Measurements from ENCODE around the gene NUFIP2. TPM values are rescaled to one million over a fixed set of nuclear protein-coding genes. Genes with fewer than 3 reads are reported as not detected.

Gene NUFIP2
- total RNA-seq, 1 donor from 2014 or later: 92.2 TPM

DNA sequence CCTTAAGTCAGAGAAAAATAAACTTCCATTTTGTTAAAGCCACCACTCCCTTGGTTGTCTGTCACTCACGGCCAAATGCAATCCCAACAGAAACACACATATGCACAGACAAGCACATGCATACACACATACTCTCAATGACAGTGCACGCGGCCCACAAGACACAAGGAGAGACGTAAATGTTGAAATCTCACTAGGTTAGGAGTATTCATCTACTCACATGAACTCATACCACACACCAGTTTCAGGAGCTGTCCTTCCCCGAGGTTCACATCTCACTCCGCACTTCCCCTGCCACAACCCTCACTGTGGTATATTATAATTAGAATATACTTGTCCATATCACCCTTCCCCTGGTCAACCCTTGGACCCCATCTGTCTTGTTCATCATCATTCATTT is 77.8 kb downstream of the NUFIP2 start:
- Mint-ChIP-seq H3K9me3 (no peaks in the 10 kb centered on the region), H3K27ac (no peak overlapping the region), H3K4me1 (ENCODE audit: low read depth) (peaks cover 9% of the 10 kb centered on the region), H3K4me3 (no peak overlapping the region), H3K27me3 (ENCODE audit: insufficient read depth) (peaks cover 1% of the 10 kb centered on the region), H3K36me3 (ENCODE audit: low read depth) (no peaks in the 10 kb centered on the region)
- no peak for DNase-seq (ENCODE audit: low spot score)
- intact Hi-C loops (cut with micrococcal nuclease): no loop called here

DNA sequence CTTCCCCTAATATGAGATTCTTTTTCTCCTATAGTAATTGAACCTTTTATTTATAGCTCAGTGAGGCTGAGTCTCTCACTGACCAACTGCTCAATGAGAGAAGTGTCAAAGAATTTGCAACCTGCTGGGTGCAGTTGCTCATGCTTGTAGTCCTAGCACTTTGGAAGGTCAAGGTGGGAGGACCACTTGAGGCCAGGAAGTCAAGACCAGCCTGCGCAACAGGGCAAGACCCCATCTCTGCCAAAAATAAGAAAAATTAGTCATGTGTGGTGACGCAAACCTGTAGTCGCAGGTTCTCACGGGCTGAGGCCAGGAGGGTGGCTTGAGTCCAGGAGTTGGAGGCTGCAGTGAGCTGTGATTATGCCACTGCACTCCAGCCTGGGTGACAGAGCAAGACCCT is 78.2 kb downstream of the NUFIP2 start:
- Mint-ChIP-seq H3K27me3 (ENCODE audit: insufficient read depth) (peaks cover 1% of the 10 kb centered on the region), H3K27ac (no peak overlapping the region), H3K36me3 (ENCODE audit: low read depth) (no peaks in the 10 kb centered on the region), H3K9me3 (no peaks in the 10 kb centered on the region), H3K4me3 (no peak overlapping the region), H3K4me1 (ENCODE audit: low read depth) (peaks cover 9% of the 10 kb centered on the region)
- intact Hi-C loops (cut with micrococcal nuclease): no loop called here
- no peak for DNase-seq (ENCODE audit: low spot score)

GRCh38 chr17:29215174-29215573 is 78.8 kb downstream of the NUFIP2 start:
- Mint-ChIP-seq H3K27ac (no peak overlapping the region), H3K4me3 (no peak overlapping the region), H3K36me3 (ENCODE audit: low read depth) (no peaks in the 10 kb centered on the region), H3K4me1 (ENCODE audit: low read depth) (peaks cover 9% of the 10 kb centered on the region), H3K9me3 (no peaks in the 10 kb centered on the region), H3K27me3 (ENCODE audit: insufficient read depth) (peaks cover 1% of the 10 kb centered on the region)
- no peak for DNase-seq (ENCODE audit: low spot score)
- intact Hi-C loops (cut with micrococcal nuclease): no loop called here

GRCh38 chr17:29214215-29215146 is 79.5 kb downstream of the NUFIP2 start:
- Mint-ChIP-seq H3K4me3 (no peak overlapping the region), H3K27ac (no peak overlapping the region), H3K27me3 (ENCODE audit: insufficient read depth) (peaks cover 5% of the 10 kb centered on the region), H3K9me3 (no peaks in the 10 kb centered on the region), H3K36me3 (ENCODE audit: low read depth) (no peaks in the 10 kb centered on the region), H3K4me1 (ENCODE audit: low read depth) (peaks cover 4% of the 10 kb centered on the region)
- no peak for DNase-seq (ENCODE audit: low spot score)
- intact Hi-C loops (cut with micrococcal nuclease): no loop called here

DNA sequence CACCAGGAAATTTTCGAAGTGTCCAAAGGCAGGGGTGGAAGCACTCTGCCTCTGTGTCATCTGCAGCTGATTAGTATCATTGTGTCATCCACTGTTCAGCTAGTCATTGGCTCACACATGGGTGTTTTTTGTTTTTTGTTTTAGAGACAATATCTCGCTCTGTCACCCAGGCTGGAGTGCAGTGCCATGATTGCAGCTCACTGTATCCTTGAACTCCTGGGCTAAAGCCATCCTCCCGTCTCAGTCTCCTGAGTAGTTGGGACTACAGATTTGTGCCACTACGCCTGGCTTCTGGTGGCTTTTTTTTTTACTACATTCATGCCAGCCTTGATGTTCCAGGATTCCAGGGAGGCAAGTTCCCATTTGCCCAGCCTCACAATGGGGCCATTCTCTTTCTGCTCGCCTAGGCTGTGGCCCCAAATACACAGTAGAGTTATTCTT is 81.2 kb downstream of the NUFIP2 start:
- Mint-ChIP-seq H3K9me3 (no peaks in the 10 kb centered on the region), H3K36me3 (ENCODE audit: low read depth) (no peaks in the 10 kb centered on the region), H3K4me3 (no peak overlapping the region), H3K27ac (no peak overlapping the region), H3K27me3 (ENCODE audit: insufficient read depth) (peaks cover 3% of the 10 kb centered on the region), H3K4me1 (ENCODE audit: low read depth) (no peaks in the 10 kb centered on the region)
- DNase-seq (ENCODE audit: low spot score): no peak
- intact Hi-C loops (cut with micrococcal nuclease): no loop called here

DNA sequence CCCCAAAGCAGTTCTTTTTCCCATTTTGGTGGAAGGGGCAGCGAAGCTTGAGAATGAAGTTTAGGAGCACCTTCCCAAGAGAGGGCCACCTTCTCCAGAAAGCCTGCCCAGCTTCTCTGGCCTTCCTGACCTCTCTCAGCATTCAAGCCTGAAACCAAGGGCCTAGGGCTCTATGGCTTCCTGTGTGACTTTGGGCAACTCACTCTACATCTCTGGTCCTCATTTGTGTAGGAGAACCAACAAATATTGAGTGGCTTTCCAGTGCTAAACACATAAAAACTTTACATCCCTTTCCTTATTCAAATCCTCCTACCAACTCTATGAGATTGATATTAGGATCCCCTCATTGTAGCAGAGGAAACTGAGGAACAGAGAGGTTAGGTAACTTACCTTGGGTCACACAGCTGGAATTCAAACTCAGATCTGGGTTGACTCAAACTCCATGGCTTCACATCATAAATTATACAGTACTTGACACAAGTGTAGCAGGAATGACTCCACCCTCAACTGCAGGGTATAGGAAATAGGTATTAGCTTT is 81.8 kb downstream of the NUFIP2 start:
- H3K9me3 Mint-ChIP-seq: no peaks in the 10 kb centered on the region
- no peaks in the 10 kb centered on the region for H3K36me3 Mint-ChIP-seq (ENCODE audit: low read depth)
- H3K27ac Mint-ChIP-seq: no peak overlapping the region
- peaks cover 3% of the 10 kb centered on the region for H3K27me3 Mint-ChIP-seq (ENCODE audit: insufficient read depth)
- intact Hi-C loops (cut with micrococcal nuclease): no loop called here
- H3K4me3 Mint-ChIP-seq: no peak overlapping the region
- no peaks in the 10 kb centered on the region for H3K4me1 Mint-ChIP-seq (ENCODE audit: low read depth)
- DNase-seq (ENCODE audit: low spot score): no peak

DNA sequence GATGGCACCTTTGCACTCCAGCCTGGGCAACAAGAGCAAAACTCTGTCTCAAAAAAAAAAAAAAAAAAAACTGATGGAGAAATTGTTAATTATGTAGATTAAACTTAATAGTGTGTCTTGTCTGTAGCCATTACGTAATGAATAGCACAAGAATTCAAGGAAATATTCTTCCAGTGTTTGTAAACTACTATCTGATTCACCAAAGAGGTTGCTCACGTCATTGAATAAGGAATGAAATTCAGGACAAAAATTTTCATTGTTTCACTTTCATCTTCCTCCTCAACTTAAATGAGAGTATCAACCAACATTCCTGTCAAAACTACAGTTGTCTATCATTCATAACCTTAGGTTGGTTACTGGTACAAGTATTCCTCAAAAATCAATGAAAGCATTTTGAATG is 83.1 kb downstream of the NUFIP2 start:
- no peaks in the 10 kb centered on the region for H3K4me1 Mint-ChIP-seq (ENCODE audit: low read depth)
- H3K36me3 Mint-ChIP-seq (ENCODE audit: low read depth): no peaks in the 10 kb centered on the region
- H3K27me3 Mint-ChIP-seq (ENCODE audit: insufficient read depth): peaks cover 3% of the 10 kb centered on the region
- no peak for DNase-seq (ENCODE audit: low spot score)
- no peak overlapping the region for H3K27ac Mint-ChIP-seq
- no peak overlapping the region for H3K4me3 Mint-ChIP-seq
- intact Hi-C loops (cut with micrococcal nuclease): no loop called here
- no peaks in the 10 kb centered on the region for H3K9me3 Mint-ChIP-seq

DNA sequence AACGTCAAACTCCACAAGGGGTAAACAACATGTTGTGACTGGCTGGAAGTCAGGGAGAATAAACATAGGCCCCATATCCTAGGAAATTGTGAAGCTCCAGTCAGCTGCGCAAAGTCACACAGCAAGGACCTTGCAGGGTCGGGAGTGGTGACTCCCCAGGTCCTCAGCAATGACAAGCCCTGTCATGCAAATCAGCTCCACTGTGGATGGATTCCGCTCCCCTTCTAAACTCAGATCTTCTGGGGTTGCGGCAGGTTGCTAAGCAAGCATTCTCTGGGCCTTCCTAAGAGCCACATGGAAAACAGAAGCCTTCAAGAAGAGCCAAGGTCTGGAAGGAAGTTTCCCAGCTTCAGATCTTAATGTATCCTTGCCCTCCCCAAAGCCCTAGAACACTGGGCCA is 84.9 kb downstream of the NUFIP2 start:
- intact Hi-C loops (cut with micrococcal nuclease): no loop called here
- Mint-ChIP-seq H3K4me3 (no peak overlapping the region), H3K9me3 (no peaks in the 10 kb centered on the region), H3K27ac (no peak overlapping the region), H3K4me1 (ENCODE audit: low read depth) (no peaks in the 10 kb centered on the region), H3K27me3 (ENCODE audit: insufficient read depth) (peaks cover 8% of the 10 kb centered on the region), H3K36me3 (ENCODE audit: low read depth) (no peaks in the 10 kb centered on the region)
- DNase-seq (ENCODE audit: low spot score): no peak

GRCh38 chr17:29207975-29208374 is 86.0 kb downstream of the NUFIP2 start:
- Mint-ChIP-seq H3K27me3 (ENCODE audit: insufficient read depth) (peaks cover 11% of the 10 kb centered on the region), H3K9me3 (no peaks in the 10 kb centered on the region), H3K27ac (no peak overlapping the region), H3K4me1 (ENCODE audit: low read depth) (no peaks in the 10 kb centered on the region), H3K36me3 (ENCODE audit: low read depth) (no peaks in the 10 kb centered on the region), H3K4me3 (no peak overlapping the region)
- no peak for DNase-seq (ENCODE audit: low spot score)
- intact Hi-C loops (cut with micrococcal nuclease): no loop called here

Other genes with a start within 250 kb of the NUFIP2 start
- 38.2 and 40.5 TPM in 2 replicates for gene MYO18A, start 113.8 kb downstream of the NUFIP2 start, total RNA-seq
- not detected in 2 replicates for gene CRYBA1, start 47.3 kb downstream of the NUFIP2 start, total RNA-seq
- 45.9 and 46.9 TPM in 2 replicates for gene TAOK1, start 96.2 kb upstream of the NUFIP2 start, total RNA-seq